Measurements from ENCODE around the gene NPHS1. TPM values are rescaled to one million over a fixed set of nuclear protein-coding genes. Genes with fewer than 3 reads are reported as not detected.

NPHS1 gene
- total and polyA plus RNA-seq, 2 of the 8 experiments (the other 6 are each of a cell fraction or from before 2014, with no cell fraction given), result 1.3 to 1.4 TPM

DNA sequence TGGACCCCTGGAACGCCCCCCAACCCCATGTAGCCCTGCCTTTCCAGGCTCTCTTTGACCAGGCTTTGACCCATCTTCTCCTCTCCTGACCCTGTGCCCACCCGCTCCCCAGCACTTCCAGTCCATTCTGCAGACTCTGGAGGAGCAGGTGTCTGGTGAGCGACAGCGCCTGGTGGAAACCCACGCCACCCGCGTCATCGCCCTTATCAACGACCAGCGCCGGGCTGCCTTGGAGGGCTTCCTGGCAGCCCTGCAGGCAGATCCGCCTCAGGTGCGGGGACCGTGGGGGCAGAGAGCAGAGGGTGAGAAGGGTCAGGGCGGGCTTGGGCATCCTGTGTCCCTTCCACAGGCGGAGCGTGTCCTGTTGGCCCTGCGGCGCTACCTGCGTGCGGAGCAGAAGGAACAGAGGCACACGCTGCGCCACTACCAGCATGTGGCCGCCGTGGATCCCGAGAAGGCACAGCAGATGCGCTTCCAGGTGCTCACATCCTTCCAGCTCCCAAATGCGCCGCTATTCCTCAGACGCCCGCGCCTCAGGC is 22.2 kb upstream of the NPHS1 start:
- H3K79me1 ChIP-seq (ENCODE audit: low read depth, low read length), result no peaks in the 10 kb centered on the region
- no peak overlapping the region for H3K14ac ChIP-seq (ENCODE audit: insufficient read length)
- H3K9ac ChIP-seq (replicated peaks in 1 of 4; ENCODE audit: extremely low read depth in 1 of 4, low read depth in 3 of 4, low read length in 3 of 4), result no peak overlapping the region
- no peak overlapping the region for H4K91ac ChIP-seq (replicated peaks; ENCODE audit: insufficient read length, low read length)
- H4K5ac ChIP-seq (ENCODE audit: insufficient read length, low read depth, low read length), result no peak overlapping the region
- 93% methylated on average over 30 of the region's 32 CpGs; no CpG with 5 or more reads in 1 of the 2 experiments for WGBS, 2 experiments (ENCODE audit: extremely low coverage in 1 of 2, insufficient coverage in 1 of 2, insufficient read length in 1 of 2, insufficient replicate concordance in 2 of 2, low coverage in 1 of 2, low lambda C conversion rate in 2 of 2, missing lambda C conversion rate in 1 of 2)
- no peak overlapping the region for H2BK15ac ChIP-seq (ENCODE audit: low read length)
- H2BK12ac ChIP-seq (ENCODE audit: low read depth, low read length), result no peak overlapping the region
- no peak overlapping the region for H3K18ac ChIP-seq (ENCODE audit: extremely low read depth, low read length)
- no peaks in the 10 kb centered on the region for H4K20me1 ChIP-seq (replicated peaks in 1 of 2; ENCODE audit: control insufficient read depth in 1 of 2, insufficient read depth in 2 of 2, low read length in 2 of 2)
- H3K23ac ChIP-seq (ENCODE audit: insufficient read length), result no peak overlapping the region
- no peak overlapping the region for H3K4me2 ChIP-seq (ENCODE audit: insufficient read depth in 1 of 2, low read depth in 2 of 2, low read length in 2 of 2)
- POLR2A ChIA-PET (ENCODE audit: partially characterized antibody), result no interaction called here
- no peak overlapping the region for H2BK120ac ChIP-seq (replicated peaks; ENCODE audit: low read depth, low read length)
- H3K4me3 ChIP-seq (ENCODE audit: extremely low read depth in 1 of 4, insufficient read depth in 2 of 4, low read depth in 3 of 4, low read length in 4 of 4), result no peak overlapping the region
- peak overlapping the region; percentile 63; the same call in 1 of the 2 replicates for H4K8ac ChIP-seq (ENCODE audit: extremely low read depth, insufficient read depth, low read length)
- H3K4me1 ChIP-seq (replicated peaks in 1 of 4; ENCODE audit: control insufficient read depth in 3 of 4, insufficient read depth in 4 of 4, low read length in 3 of 4), result peaks cover 0 to 13% (median 4%) of the 10 kb centered on the region in 4 experiments; a peak in 3 of 7 replicates
- H3K4ac ChIP-seq (replicated peaks; ENCODE audit: insufficient read length, low read depth, low read length), result no peak overlapping the region
- CTCF ChIA-PET (ENCODE audit: partially characterized antibody), result no interaction called here
- H3K27ac ChIP-seq (ENCODE audit: low read depth, low read length), result no peak overlapping the region
- H3K36me3 ChIP-seq (ENCODE audit: control insufficient read depth in 2 of 4, insufficient read depth in 4 of 4, low read length in 3 of 4), result no peaks in the 10 kb centered on the region; a peak in 1 of 8 replicates
- no peaks in the 10 kb centered on the region for H3K9me3 ChIP-seq (ENCODE audit: insufficient read depth in 2 of 2, low read depth in 1 of 2, low read length in 1 of 2)
- H3K56ac ChIP-seq (replicated peaks; ENCODE audit: insufficient read length, low read depth, low read length), result no peak overlapping the region
- no peaks in the 10 kb centered on the region for H3K79me2 ChIP-seq (ENCODE audit: control insufficient read depth in 1 of 2, insufficient read depth in 2 of 2, low read length in 2 of 2)
- DNase-seq (ENCODE audit: low read depth in 1 of 2, low spot score in 2 of 2) (no peak), FAIRE-seq (no peak)
- no peaks in the 10 kb centered on the region; the same call in 1 of the 2 replicates for H3K23me2 ChIP-seq (ENCODE audit: low read depth, low read length)
- H3K27me3 ChIP-seq (replicated peaks in 1 of 4; ENCODE audit: control insufficient read depth in 3 of 4, extremely low read depth in 1 of 4, insufficient read depth in 3 of 4, low read length in 3 of 4), result 0 out of 7 replicates have a peak, but pooled peaks cover 0 to 5% (median 1%) of the 10 kb centered on the region in 4 experiments
- H2AK5ac ChIP-seq (ENCODE audit: low read depth, low read length), result no peak overlapping the region
- H2BK20ac ChIP-seq (ENCODE audit: low read length), result no peak overlapping the region
- no peak overlapping the region for H2AFZ ChIP-seq (ENCODE audit: low read length)
- no peak overlapping the region for H2BK5ac ChIP-seq (ENCODE audit: low read depth, low read length)
- TF ChIP-seq CHD2 (IDR thresholded peaks at IDR 0.05; ENCODE audit: low read length) (no peak), KDM4A (IDR thresholded peaks at IDR 0.05; ENCODE audit: low read depth, low read length, severe bottlenecking) (no peak), TEAD4 (IDR thresholded peaks at IDR 0.05; ENCODE audit: low read depth, low read length) (no peak), NANOG (IDR thresholded peaks at IDR 0.05; ENCODE audit: insufficient read depth, low read depth, low read length, poor library complexity, severe bottlenecking) (no peak), RFX5 (IDR thresholded peaks at IDR 0.05; ENCODE audit: borderline replicate concordance, low read depth, low read length) (no peak), PHF8 (conservative IDR thresholded peaks at IDR 0.05; ENCODE audit: low read depth, low read length) (no peak), CBX8 (IDR thresholded peaks at IDR 0.05; ENCODE audit: borderline replicate concordance, low read depth, low read length) (no peak), FOSL1 (IDR thresholded peaks at IDR 0.05; ENCODE audit: insufficient read depth, low read depth, low read length) (no peak), SP2 (IDR thresholded peaks at IDR 0.05; ENCODE audit: low read length) (no peak), SIRT6 (IDR thresholded peaks at IDR 0.05; ENCODE audit: low read length) (no peak), ATF2 (IDR thresholded peaks at IDR 0.05; ENCODE audit: low read length) (no peak), KDM5A (IDR thresholded peaks at IDR 0.05; ENCODE audit: low read length) (no peak), YY1 (IDR thresholded peaks at IDR 0.05; ENCODE audit: low read depth, low read length) (no peak)
